Measurements from ENCODE around the gene PRKCZ.
"Not testable (repeated sequence)": the region's sequence is repeated elsewhere in the genome, so short reads cannot be mapped to it uniquely, and the experiment has no call there.

PRKCZ gene

GRCh38 chr1:2090216-2090890 is 40.1 kb downstream of the PRKCZ start:
- DNase-seq = no peak

- no peak for DNase-seq
Measured at GRCh38 chr1:2091611-2092604, 41.7 kb downstream of the PRKCZ start.

- no peak for DNase-seq
Measured at GRCh38 chr1:2093055-2093454, 42.8 kb downstream of the PRKCZ start.

- DNase-seq = no peak
Measured at GRCh38 chr1:2093636-2094035, 43.4 kb downstream of the PRKCZ start.

- DNase-seq = not testable (repeated sequence)
Measured at GRCh38 chr1:2094269-2095158, 44.3 kb downstream of the PRKCZ start.

- DNase-seq = no peak
Measured at GRCh38 chr1:2095394-2095793, 45.2 kb downstream of the PRKCZ start.

- DNase-seq = no peak
Measured at GRCh38 chr1:2095981-2096736, 45.9 kb downstream of the PRKCZ start.

- DNase-seq = no peak
Measured at GRCh38 chr1:2097386-2098300, 47.4 kb downstream of the PRKCZ start.

- no peak for DNase-seq
Measured at GRCh38 chr1:2098301-2098698, 48.1 kb downstream of the PRKCZ start.

GRCh38 chr1:2098839-2099785 is 48.9 kb downstream of the PRKCZ start:
- DNase-seq = no peak

GRCh38 chr1:2099886-2100779 is 49.9 kb downstream of the PRKCZ start:
- DNase-seq = no peak

GRCh38 chr1:2100780-2101108 is 50.5 kb downstream of the PRKCZ start:
- no peak for DNase-seq

- no peak for DNase-seq
Measured at GRCh38 chr1:2101531-2101930, 51.3 kb downstream of the PRKCZ start.

GRCh38 chr1:2101946-2102345 is 51.7 kb downstream of the PRKCZ start:
- DNase-seq = no peak

GRCh38 chr1:2102753-2103152 is 52.5 kb downstream of the PRKCZ start:
- no peak for DNase-seq

GRCh38 chr1:2103266-2103900 is 53.2 kb downstream of the PRKCZ start:
- DNase-seq = no peak

- no peak for DNase-seq
Measured at GRCh38 chr1:2103901-2104590, 53.8 kb downstream of the PRKCZ start.

Measured in fibroblast of skin of right biceps (primary cell).